ENCODE measurements around the gene TMPRSS9. TPM values are rescaled to one million over a fixed set of nuclear protein-coding genes. Genes with fewer than 3 reads are reported as not detected.

TMPRSS9 gene
- total RNA-seq, 2 donors from 2014 or later = 0.25 TPM; not detected in 1

GRCh38 chr19:2440515-2440914 is 80.5 kb downstream of the TMPRSS9 start:
- no peak overlapping the region for H3K4me3 ChIP-seq
- H3K9me3 ChIP-seq = no peaks in the 10 kb centered on the region
- no peak overlapping the region for H3K9ac ChIP-seq (ENCODE audit: low read depth in 2 of 2, low read length in 2 of 2)
- intact Hi-C loops (cut with DNase I) = no loop called here
- TF ChIP-seq, protein P1, sequence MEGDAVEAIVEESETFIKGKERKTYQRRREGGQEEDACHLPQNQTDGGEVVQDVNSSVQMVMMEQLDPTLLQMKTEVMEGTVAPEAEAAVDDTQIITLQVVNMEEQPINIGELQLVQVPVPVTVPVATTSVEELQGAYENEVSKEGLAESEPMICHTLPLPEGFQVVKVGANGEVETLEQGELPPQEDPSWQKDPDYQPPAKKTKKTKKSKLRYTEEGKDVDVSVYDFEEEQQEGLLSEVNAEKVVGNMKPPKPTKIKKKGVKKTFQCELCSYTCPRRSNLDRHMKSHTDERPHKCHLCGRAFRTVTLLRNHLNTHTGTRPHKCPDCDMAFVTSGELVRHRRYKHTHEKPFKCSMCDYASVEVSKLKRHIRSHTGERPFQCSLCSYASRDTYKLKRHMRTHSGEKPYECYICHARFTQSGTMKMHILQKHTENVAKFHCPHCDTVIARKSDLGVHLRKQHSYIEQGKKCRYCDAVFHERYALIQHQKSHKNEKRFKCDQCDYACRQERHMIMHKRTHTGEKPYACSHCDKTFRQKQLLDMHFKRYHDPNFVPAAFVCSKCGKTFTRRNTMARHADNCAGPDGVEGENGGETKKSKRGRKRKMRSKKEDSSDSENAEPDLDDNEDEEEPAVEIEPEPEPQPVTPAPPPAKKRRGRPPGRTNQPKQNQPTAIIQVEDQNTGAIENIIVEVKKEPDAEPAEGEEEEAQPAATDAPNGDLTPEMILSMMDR (IDR thresholded peaks at IDR 0.05) = no peak
- H3K27me3 ChIP-seq = no peaks in the 10 kb centered on the region
- H3K36me3 ChIP-seq = peaks cover 9% of the 10 kb centered on the region
- no peak overlapping the region for H3K27ac ChIP-seq
- no peak for DNase-seq
- no peaks in the 10 kb centered on the region for H3K4me1 ChIP-seq

DNA sequence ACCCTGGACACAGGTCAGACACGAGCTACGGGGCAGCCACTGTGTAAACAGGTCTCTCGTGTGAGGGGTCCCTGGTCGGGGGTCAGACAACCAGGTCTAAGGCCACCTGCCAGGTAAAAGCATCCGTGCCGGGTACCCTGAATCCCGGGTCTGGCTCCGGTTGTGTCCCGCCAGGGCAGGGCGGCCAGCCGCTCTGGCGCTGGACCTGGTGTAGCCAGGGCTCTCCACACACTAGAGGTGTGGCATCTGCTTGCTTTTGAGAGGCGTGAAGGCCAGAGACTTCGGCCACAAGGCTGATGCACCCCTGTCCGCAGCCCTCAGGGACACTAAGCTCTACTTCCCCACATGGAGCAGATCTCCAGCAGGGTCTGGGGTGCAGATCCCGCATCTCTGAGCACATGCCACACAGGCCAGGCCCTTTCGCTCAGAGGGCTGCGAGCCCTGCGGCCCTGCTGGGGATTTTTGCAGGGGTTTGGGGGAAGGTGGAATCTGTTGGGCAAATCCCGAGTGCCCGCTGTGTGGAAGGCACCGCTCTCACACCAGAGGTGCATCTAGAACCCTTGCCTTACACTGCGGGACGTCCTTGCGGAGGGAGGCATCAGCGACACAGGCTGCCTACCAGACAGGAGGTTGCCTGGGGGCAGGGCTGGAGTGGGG is 81.2 kb downstream of the TMPRSS9 start:
- H3K36me3 ChIP-seq = peaks cover 9% of the 10 kb centered on the region
- TF ChIP-seq, protein P1 (IDR thresholded peaks at IDR 0.05) = no peak
- no peak overlapping the region for H3K27ac ChIP-seq
- no peak for DNase-seq
- no peaks in the 10 kb centered on the region for H3K4me1 ChIP-seq
- H3K9ac ChIP-seq (ENCODE audit: low read depth in 2 of 2, low read length in 2 of 2) = no peak overlapping the region
- intact Hi-C loops (cut with DNase I) = no loop called here
- H3K4me3 ChIP-seq = no peak overlapping the region
- no peaks in the 10 kb centered on the region for H3K27me3 ChIP-seq
- no peaks in the 10 kb centered on the region for H3K9me3 ChIP-seq

GRCh38 chr19:2443116-2443784 is 83.2 kb downstream of the TMPRSS9 start:
- H3K4me3 ChIP-seq = no peak overlapping the region
- H3K36me3 ChIP-seq = peaks cover 4% of the 10 kb centered on the region
- no peak overlapping the region for H3K27ac ChIP-seq
- intact Hi-C loops (cut with DNase I) = no loop called here
- TF ChIP-seq, protein P1 (IDR thresholded peaks at IDR 0.05) = no peak
- H3K4me1 ChIP-seq = no peaks in the 10 kb centered on the region
- no peak overlapping the region for H3K9ac ChIP-seq (ENCODE audit: low read depth in 2 of 2, low read length in 2 of 2)
- H3K9me3 ChIP-seq = no peaks in the 10 kb centered on the region
- no peak for DNase-seq
- no peaks in the 10 kb centered on the region for H3K27me3 ChIP-seq

DNA sequence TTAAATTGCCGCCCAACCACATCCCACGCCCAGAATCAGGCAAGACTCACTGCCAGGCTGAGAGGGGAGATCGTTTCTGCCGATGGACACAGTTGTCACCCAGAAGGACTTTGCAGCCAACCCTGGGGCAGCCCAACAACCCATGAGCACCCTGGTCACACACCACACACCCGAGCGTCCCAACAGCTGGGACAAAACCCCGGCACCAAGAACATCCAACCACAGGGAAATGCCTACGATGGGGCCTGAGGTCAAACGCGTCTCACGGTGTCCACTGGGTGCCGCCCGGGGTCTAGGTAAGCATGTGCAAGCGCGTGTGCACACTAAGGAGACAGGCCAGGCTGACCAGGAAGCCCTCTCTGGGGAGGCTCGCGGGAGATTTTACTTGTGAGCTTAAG is 83.7 kb downstream of the TMPRSS9 start:
- intact Hi-C loops (cut with DNase I) = no loop called here
- Histone ChIP-seq H3K9me3 (no peaks in the 10 kb centered on the region), H3K27me3 (no peaks in the 10 kb centered on the region), H3K36me3 (peaks cover 4% of the 10 kb centered on the region), H3K4me3 (no peak overlapping the region), H3K9ac (ENCODE audit: low read depth in 2 of 2, low read length in 2 of 2) (no peak overlapping the region), H3K4me1 (no peaks in the 10 kb centered on the region), H3K27ac (no peak overlapping the region)
- no peak for DNase-seq
- TF ChIP-seq, protein P1 (IDR thresholded peaks at IDR 0.05) = no peak

DNA sequence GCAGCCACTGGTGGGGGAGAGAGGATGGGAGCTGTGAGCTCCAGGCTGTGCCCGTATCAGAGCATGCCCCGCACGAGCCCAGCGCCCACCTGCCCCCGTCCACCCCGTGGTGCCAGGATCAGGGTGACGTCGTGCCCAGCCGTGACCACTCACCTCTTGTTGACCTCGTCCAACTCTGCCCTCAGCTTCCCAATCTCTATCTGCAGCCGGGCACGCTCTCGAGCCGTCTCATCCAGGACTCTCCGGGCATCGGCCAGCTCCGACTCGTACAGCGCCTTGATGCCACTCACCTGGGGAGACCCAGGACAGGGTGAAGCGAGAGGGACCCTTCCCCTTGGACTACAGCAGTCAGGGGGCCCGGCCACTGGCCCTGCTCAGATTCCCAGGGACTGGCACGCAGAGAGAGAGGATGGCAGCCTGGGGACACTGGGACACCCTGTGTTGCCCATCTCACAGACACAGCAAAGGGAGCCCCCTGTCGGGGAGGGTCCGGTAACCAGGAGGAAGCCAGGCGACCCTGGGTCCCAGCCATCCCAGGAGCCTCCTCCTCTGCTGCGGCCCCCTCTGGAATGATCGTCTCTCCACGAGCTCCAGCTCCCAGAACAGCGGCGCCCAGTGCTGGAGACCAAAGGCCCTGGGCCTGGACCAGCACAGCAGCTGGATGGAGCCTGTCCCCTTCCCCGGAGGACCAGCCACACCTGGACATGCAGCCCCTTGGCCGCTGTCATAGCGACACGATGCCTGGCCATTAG is 84.4 kb downstream of the TMPRSS9 start:
- DNase-seq = no peak

More for the DNA sequence above, 84.4 kb downstream of the TMPRSS9 start:
- intact Hi-C loops (cut with DNase I) = no loop called here
- Histone ChIP-seq H3K27ac (no peak overlapping the region), H3K4me1 (no peaks in the 10 kb centered on the region), H3K27me3 (no peaks in the 10 kb centered on the region), H3K4me3 (no peak overlapping the region), H3K36me3 (peaks cover 4% of the 10 kb centered on the region), H3K9me3 (no peaks in the 10 kb centered on the region), H3K9ac (ENCODE audit: low read depth in 2 of 2, low read length in 2 of 2) (no peak overlapping the region)
- TF ChIP-seq, protein P1 (IDR thresholded peaks at IDR 0.05) = no peak

All from colonic mucosa (tissue), 4 donors.